Inflammatory macrophage (primary cell): Measurements from ENCODE around the gene CHPF2.
A peak's percentile ranks its signal among the peaks of the same experiment; 100 is the strongest.

Experiments used
- DNase-seq, 2 donors: peaks; one replicate each; pipeline ENCODE4 v3.0.0-alpha.2; 2020 to 2022

CHPF2 gene

GRCh38 chr7:151269511-151269910 is 37.2 kb downstream of the CHPF2 start:
- DNase-seq, result no peak

DNA sequence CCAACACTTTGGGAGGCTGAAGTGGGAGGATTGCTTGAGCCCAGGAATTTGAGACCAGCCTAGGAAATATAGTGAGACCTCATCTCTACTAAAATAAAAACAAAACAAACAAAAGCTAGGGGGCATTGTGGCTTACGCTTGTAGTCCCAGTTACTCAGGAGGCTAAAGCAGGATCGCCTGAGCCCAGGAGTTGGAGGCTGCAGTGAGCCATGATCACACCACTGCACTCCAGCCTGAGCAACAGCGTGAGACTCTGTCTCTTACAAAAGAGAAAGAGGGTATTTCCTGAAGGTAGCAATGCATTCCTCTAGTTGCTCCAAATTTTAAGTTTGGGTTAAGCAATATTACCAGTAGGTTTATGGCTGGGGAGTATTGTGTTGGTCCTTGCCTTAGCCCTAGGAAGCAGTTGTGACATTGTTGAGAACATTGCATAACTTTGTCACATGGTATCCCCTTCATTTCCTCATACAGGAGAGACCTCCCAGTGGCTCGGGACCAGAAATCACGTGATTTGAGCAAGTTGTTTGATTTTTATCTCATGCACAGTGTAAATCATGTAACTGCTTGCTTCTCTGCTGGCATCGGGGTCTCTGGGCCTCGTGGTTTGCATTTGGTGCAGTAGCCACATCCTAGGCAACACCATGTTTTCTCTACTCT is 39.5 kb downstream of the CHPF2 start:
- peak; percentile 92 to 97 for DNase-seq

- no peak for DNase-seq
These were observed 40.1 kb downstream of the CHPF2 start for GRCh38 chr7:151272405-151272804.

DNA sequence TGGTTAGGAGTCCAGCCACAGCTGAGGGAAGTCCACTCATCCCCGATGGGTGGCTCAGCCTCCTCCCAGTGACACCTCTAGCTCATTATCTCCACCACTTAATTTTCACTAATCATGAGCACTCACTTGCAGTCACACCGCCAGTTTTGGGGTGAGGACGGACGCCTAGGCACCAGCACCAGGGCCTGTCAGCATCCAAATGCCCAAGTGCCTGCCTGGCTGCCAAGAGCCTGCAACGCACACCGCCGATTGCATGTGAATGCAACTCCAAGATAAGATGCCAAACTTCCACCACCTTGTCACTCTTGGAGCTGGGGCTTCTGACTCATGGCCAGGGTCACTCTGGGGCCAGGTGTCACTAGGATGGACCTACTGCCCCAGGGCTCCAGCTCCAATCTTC is 40.6 kb downstream of the CHPF2 start:
- DNase-seq, result no peak

DNA sequence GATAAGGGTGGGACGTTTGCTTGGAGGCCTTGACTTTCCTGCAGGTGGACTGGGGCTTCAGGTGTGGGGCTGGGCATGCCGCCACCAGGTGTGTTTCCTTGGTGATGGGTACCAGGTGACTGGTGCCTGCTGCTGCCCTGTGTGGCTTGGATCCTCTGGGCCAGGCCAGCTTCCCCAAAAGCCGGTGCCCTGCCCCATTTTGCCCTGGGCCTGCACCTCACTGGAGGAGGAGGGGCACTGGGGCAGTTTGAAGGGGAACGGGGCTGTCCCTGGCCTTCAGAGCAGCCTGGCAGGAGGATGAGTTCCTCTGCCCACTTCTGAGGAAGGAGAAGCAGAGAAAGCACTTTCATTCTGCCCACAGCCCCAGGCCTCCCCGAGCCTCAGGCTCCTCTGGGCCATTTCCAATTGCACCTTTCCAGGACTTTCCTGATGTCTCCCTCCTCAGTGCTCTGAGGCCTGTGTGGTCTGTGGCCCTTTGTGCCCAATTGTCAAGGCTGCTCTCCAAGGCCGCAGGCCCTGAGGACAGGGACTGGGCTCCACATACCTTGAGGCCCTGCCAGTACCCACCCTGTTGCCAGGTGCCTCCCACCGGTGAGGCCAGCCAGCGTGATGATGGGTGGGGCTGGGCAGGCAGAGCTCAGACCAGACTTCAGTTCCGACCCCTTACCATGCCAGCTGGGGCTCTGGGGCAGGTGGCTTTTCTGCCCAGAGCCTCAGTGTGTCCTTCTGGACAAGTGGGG is 41.5 kb downstream of the CHPF2 start:
- DNase-seq, result peak; percentile 45 to 46

- no peak for DNase-seq
These were observed 42.1 kb downstream of the CHPF2 start for GRCh38 chr7:151274396-151274795.

GRCh38 chr7:151274936-151275812 is 42.9 kb downstream of the CHPF2 start:
- no peak for DNase-seq

DNA sequence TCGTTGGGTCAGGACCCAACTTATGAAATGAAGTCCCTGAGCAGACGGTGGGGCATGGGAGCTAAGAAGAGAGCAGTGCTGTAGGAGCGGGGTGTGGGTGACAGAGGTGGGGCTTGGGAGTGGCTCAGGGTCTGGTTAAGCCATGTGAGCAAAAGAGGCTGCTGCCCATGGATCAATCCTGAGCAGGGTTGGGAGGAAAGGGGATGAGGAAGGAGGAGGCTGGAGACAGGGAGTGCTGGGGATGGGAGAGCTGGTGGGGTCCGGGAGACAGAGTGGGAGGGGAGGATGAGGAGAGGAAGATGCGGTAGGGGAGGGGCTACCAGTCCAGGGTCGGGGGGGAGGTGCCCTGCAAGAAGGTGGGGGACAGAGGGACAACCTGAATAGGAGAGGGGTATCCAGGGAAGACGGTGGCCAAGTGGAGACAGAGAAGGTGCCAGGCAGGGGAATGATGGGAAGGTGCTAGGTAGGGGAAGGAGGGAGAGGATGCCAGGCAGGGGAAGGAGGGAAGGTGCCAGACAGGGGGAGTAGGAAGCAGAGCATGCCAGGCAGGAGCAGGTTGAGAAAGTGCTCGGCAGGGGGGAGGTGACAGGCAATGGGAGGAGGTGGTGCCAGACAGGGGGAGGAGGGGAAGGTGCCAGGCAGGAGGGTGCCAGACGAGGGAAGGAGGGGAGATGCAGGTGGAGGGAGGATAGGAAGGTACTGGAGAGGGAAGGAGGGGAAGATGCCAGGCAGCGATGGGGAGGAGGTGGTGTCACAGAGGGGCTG is 43.7 kb downstream of the CHPF2 start:
- DNase-seq, result no peak

GRCh38 chr7:151276666-151277590 is 44.6 kb downstream of the CHPF2 start:
- peak; percentile 55 to 73 for DNase-seq

DNA sequence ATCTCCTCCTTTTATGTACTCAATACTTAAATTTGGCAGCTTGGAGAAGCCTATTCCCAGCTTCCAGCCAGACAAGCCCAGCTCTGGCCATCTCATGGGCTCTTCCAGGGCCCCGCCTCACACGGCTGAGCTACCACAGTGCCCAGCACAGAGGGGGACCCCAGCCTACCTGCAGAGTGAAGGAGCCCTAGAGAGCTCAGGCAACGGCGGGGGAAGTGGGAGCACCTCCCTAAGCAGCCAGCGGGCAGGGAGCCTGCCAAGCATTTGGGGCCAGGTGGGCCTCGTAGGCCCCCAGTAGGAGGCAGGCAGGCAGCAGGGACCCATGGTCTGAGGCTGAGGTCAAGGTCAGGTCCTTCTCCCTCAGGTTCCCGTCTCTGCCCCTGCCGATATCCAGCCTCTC is 45.3 kb downstream of the CHPF2 start:
- no peak for DNase-seq

GRCh38 chr7:151278949-151279348 is 46.7 kb downstream of the CHPF2 start:
- DNase-seq, result no peak

- DNase-seq, result no peak
These were observed 47.6 kb downstream of the CHPF2 start for GRCh38 chr7:151279868-151280267.

DNA sequence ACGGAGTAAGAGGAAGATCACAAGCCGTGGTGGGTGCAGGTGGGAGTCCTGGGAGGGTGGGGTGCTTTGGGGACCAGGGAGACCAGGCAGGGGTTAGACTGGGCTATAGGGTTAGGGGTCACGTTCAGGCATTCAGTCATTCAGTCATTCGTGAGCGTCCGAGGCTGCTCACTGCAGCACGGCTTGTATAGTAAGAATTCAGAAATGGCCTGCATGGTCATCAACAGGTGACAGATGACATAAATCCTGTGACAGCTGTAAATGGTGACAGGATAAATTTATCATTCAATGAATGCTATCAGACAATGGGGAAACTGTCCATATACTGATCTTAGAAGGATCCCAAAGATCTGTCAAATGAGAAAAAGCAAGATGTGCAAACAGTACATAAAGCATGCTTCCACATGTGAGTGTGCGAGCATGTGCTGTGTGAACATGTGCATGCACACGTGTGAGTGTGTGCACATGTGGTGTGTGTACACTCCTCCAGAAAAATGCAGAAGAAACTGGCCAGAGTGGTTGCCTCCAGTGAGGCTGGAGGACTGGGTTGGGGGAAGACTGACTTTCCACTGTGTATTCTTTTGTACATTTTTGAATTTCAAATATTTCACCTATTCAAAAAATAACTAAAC is 48.2 kb downstream of the CHPF2 start:
- DNase-seq, result no peak

DNA sequence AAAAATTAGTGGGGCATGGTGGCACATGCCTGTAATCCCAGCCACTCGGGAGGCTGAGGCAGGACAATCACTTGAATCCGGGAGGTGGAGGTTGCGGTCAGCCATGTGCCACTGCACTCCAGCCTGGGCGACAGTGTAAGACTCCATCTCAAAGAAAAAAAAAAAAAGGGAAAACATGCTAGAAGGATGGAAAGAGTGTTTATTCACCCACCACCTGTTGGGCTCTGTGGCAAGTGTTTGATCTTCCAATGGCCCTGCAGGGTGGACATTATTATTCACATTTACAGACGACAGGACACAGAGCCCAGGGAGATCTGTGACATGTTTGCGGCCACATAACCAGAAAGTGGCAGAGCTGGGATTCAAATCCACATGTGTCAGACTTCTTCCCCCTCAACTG is 49.4 kb downstream of the CHPF2 start:
- DNase-seq, result no peak

- no peak for DNase-seq
These were observed 49.8 kb downstream of the CHPF2 start for GRCh38 chr7:151282111-151282510.

GRCh38 chr7:151283302-151283701 is 51.0 kb downstream of the CHPF2 start:
- no peak for DNase-seq

DNA sequence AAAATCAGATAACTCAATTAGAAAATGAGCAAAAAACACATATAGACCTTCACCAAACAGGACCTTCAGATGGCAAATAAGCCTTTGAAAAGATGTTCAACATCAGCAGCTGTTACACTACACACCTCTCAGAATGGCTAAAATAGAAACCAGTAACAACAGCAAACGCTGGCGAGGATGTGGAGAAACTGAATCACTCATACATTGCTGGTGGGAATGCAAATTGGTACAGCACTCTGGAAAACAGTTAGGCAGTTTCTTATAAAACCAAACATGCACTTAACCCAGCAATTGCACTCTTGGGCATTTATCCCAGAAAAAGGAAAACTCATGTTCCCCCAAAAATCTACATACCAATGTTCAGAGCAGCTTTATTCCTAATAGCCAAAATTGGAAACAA is 53.9 kb downstream of the CHPF2 start:
- no peak for DNase-seq
